Retinal pigment epithelial cell (primary cell): ENCODE data around the gene ZNG1E.
"Not testable (repeated sequence)": the region's sequence is repeated elsewhere in the genome, so short reads cannot be mapped to it uniquely, and the experiment has no call there.

ENCODE experiments used
- DNase-seq: peaks from one replicate; pipeline ENCODE4 v3.0.0-alpha.2; 2010; ENCODE audit warnings: low read depth
- H3K4me3 ChIP-seq: 2 replicates; pipeline ENCODE4 v1.5.1; 2011; ENCODE audit warnings: mild to moderate bottlenecking, low read length, control low read depth, moderate library complexity

Gene ZNG1E

GRCh38 chr9:65675589-65676021, at the start of gene ZNG1E:
Gene ZNG1E (plus strand): TSS chr9:65675928. CDS start chr9:65675977, 49 bp downstream.
- H3K4me3 ChIP-seq: peak within 1 kb of the TSS; percentile 61
- DNase-seq: not testable (repeated sequence)

DNA sequence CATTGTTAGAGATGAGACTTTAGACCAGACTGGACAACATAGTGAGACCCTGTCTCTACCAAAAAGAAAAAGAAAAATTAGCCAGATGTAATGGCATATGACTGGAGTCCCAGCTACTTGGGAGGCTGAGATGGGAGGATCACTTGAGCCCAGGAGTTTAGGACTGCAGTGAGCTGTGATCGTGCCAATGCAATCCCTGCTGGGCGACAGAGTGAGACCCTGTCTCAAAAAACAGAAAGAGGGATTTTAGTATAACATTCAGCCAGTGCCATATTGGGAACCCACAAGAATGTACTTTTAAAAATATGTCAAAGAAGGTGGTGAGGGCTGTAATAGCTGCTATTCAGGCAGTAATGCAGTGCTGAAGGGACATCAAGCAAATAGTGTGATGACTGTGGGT, 2.1 kb upstream of the ZNG1E start:
- not testable (repeated sequence) for H3K4me3 ChIP-seq, DNase-seq

DNA sequence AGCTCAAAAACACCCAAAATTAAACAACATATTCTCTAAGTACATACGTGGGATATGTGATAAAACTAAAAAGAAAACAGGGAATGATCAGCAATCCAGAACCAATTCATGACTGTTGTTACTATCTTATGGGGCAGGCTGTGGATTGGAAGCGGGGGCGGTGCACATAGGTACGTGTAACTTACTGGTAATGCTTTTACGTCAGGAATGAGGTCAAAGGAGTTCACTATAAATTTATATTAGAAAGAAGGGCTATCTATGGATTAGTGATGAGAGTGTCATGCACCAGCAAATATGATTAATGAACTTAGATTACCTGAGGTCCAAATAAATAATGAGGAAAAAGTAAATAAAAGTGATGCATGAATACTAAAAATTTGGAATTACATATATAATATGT, 710 bp upstream of the ZNG1E start:
- DNase-seq, H3K4me3 ChIP-seq: not testable (repeated sequence)

- H3K4me3 ChIP-seq: peak overlapping the region; percentile 43
- not testable (repeated sequence) for DNase-seq
Measured at GRCh38 chr9:65676389-65676788, 661 bp downstream of the ZNG1E start.

- DNase-seq: not testable (repeated sequence)
Measured at GRCh38 chr9:65678533-65678932, 2.8 kb downstream of the ZNG1E start.

DNA sequence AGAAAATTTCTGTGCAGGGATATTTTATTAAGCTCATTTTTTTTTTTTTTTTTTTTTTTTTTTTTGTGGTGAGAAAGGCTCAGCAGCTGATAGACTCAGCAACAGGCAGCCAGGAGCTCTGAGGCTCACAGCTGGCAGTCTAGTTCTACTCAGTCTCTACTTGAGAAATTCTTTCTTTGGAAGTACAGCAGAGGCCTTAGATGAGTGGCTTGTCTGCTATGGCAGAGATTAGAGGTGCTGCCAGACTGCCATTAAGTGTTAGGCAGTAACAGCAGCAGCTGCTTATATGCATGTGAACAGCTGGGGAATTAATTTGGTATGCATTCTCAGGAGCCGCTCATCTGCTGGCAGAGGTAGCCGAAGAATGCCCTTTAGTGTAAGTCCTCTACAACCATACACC, 27.8 kb downstream of the ZNG1E start:
- not testable (repeated sequence) for DNase-seq, H3K4me3 ChIP-seq

More at GRCh38 chr9:65678533-65678932, 2.8 kb downstream of the ZNG1E start:
- not testable (repeated sequence) for H3K4me3 ChIP-seq

- not testable (repeated sequence) for DNase-seq, H3K4me3 ChIP-seq
Measured at GRCh38 chr9:65714445-65714844, 38.7 kb downstream of the ZNG1E start.

DNA sequence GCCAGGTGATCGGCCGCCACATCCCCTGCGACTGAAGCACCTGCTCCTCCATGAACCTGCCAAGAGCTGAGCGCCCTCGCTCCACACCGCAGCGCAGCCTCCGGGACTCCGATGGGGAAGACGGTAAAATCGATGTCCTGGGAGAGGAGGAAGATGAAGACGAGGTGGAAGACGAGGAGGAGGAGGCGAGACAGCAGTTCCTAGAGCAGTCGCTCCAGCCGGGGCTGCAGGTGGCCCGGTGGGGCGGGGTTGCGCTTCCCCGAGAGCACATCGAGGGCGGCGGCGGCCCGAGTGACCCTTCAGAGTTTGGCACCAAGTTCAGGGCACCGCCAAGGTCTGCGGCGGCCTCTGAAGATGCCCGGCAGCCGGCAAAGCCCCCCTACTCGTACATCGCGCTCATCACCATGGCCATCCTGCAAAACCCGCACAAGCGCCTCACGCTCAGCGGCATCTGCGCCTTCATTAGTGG, 61.4 kb downstream of the ZNG1E start, which contains the start of gene FOXD4L4:
TSS of gene FOXD4L4 (plus strand) at position 51 of the 469 bp plus-strand sequence. CDS start at position 51, 0 bp downstream.
- DNase-seq, H3K4me3 ChIP-seq: not testable (repeated sequence)

GRCh38 chr9:65738133-65738532, 62.4 kb downstream of the ZNG1E start:
- not testable (repeated sequence) for H3K4me3 ChIP-seq, DNase-seq
